Measurements from ENCODE around the gene PLA1A.
"Not testable (repeated sequence)": the region's sequence is repeated elsewhere in the genome, so short reads cannot be mapped to it uniquely, and the experiment has no call there.

Gene PLA1A, protein sequence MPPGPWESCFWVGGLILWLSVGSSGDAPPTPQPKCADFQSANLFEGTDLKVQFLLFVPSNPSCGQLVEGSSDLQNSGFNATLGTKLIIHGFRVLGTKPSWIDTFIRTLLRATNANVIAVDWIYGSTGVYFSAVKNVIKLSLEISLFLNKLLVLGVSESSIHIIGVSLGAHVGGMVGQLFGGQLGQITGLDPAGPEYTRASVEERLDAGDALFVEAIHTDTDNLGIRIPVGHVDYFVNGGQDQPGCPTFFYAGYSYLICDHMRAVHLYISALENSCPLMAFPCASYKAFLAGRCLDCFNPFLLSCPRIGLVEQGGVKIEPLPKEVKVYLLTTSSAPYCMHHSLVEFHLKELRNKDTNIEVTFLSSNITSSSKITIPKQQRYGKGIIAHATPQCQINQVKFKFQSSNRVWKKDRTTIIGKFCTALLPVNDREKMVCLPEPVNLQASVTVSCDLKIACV

DNA sequence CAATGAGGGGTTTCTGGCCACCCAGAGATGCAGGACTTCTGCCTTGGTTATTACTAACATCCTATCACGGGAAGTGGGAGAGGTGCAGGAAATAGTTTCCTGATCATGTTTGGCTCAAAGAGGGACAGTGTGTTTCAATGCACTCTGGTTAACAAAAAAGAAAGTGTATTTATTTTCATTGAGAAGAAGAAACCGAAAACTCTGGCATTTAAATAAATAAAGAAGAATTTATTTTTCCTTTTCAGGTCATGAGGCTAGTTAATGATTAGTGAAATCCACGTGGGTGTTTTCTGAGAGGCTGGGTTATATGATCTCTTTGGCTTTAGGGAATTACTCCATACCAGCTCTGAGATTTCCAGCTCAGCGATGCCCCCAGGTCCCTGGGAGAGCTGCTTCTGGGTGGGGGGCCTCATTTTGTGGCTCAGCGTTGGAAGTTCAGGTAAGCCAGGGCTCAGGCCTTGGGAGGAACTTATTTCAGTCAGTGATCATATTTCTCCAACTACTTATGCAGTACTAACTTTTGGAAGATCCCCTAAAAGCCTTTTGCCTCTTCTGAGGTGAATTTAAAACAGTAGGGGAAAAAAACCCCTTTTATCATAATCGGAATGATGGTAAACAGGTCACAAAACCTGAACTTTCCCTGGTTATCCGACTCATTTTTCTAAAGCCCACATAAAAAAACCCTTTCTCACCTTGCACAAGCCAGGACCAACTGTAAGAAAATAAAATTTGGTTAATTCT lies at the start of gene PLA1A:
Gene PLA1A (plus strand): TSS at position 338 of the 741 bp plus-strand sequence. CDS start 29 bp downstream, at position 367.
- no peak for DNase-seq

DNA sequence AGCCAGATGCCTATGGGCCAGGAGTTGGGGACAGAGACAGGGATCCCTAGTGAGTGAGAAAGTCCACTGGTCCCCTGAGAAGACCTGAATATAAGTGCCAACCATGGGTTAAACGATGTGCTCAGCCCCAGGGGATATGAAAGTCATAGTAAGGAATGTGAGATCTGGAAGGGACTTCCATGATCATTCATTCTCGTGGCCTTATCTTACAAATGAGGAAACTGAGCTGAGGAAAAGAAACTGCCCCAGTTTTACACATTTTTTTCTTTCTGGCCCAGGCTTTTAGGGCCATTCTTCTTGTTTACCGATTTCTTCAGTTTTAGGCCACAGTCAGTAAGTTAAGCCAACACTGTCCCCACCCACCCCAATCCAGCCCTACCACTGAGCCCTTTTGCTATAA lies 49.3 kb upstream of the PLA1A start:
- DNase-seq = peak; percentile 69 to 80 (median 76)

GRCh38 chr3:119550192-119550910 lies 47.3 kb upstream of the PLA1A start:
- DNase-seq = peak in 1 of 3 donors; percentile 59

DNA sequence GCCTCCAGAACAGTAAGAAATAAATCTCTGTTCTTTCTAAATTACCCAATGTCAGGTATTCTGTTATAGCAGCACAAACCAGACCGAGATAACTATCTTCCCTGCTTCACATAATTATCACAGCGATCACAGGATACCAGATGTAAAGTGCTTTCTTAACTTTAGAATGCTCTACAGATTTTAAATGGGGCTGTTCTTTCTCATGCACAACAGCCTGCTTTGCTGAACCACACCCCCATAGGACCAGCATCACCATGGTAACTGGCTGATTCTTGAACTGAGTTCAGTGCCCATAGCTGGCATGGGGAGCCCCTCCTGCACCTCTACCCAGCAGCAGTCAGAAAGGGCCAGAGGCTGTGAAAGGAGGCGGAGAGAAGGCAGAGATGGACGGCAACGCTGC lies 46.1 kb upstream of the PLA1A start:
- no peak for DNase-seq

- DNase-seq = not testable (repeated sequence)
Measured at GRCh38 chr3:119552928-119553327, 44.8 kb upstream of the PLA1A start.

GRCh38 chr3:119553823-119554415 lies 43.8 kb upstream of the PLA1A start:
- DNase-seq = no peak

- peak; percentile 93 to 99 (median 96) for DNase-seq
Measured at GRCh38 chr3:119555309-119555735, 42.4 kb upstream of the PLA1A start.

- no peak for DNase-seq
Measured at GRCh38 chr3:119555929-119556328, 41.8 kb upstream of the PLA1A start.

DNA sequence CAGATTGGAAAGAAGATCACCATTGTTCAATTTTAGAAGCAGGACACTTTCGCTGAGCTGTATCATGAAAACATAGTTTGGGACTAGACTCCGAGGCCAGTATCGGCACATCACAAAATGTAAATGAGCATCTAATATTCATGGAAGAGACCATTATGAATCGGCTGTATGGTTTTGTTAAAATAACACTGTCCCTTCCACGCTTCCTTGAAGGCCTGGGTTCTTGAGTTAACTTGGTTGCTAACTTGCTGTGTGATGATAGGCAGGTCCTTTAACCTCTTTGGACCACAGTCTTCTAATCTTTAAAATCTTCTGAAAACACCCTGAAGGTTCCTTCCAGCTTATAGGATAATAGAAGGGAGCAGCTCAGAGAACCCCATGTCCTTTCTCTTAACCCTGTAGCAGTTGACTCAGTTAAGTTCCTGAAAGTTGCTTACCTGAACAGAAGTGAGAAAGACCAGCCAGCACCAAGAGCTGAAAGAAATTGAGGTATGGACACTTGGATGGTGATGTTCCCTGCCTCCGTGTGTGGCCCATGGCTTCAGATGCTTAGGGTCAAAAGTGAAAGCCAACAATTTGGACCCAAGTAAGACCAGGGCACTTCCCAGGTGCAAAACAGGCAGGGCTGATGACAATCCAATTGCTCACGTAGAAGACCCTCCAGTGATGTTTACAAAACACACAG lies 40.4 kb upstream of the PLA1A start:
- DNase-seq = no peak

DNA sequence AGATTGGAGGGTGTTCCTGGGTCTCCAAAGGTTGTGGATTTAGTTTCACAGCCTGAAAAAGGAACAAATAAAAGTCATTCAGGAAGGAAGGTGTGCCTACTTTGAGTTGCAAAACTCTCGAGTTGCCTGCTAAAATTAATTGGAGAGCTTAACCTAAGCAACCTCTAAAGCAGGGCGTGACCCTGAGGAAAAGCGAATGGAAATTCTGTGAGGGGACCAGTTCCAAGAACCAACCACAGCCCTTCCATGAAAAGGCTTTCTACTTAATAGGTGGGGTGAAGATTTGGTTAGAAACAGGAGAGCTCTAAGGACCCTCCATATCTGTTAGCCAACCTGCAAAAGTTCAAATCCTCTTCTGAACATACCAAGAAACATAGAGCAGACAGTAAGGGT lies 39.8 kb upstream of the PLA1A start:
- no peak for DNase-seq

DNA sequence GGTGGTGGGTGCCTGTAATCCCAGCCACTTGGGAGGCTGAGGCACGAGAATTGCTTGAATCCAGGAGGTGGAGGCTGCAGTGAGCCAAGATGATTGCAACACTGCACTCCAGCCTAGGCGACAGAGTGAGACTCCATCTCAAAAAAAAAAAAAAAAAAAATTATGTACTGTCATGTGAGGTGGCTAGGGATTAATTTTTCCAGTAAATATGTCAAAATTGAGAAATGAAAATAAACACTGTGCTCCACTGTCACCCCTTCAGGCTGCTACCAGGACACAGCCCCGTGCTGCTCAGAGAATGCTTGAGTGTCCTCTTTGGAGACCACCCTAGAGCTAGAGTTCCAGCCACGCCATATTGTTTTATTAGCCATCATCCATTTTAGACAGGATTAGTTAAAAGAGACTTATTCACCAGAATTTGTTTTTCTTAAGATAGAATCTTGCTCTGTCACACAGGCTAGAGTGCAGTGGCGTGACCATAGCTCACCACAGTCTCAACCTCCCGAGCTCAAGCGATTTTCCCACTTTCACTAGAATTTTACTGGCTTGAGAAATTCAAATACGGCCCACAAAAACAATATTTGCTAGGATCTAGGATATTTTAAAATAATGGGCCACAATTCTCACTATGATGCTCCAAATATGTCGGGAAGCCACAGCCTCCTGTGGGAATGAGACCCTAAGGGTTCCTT lies 38.9 kb upstream of the PLA1A start:
- peak in 1 of 3 donors; percentile 59 for DNase-seq

- peak; percentile 83 to 93 (median 89) for DNase-seq
Measured at GRCh38 chr3:119559441-119559963, 38.2 kb upstream of the PLA1A start, which contains the start of gene CD80. Gene CD80, minus strand, starts transcription at chr3:119559614. Its CDS starts 1,886 bp downstream, at chr3:119557728.

DNA sequence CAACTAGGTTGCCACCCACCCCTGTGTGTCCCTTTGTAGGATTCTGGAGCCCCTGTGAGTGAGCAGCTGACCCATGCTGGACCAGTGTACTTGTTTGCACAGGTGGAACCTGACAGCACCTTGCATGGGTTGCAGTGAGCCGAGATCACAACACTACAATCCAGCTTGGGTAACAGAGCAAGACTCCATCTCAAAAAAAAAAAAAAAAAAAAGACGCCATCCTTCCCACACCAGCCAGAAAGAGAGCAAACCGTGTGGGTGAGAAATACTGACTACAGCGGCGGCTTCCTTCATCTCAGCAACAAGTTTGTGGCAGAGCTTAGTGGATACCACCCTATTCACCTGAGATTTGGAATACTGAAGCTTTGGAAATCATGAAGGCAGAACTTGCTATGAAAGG lies 37.5 kb upstream of the PLA1A start:
- DNase-seq = no peak

DNA sequence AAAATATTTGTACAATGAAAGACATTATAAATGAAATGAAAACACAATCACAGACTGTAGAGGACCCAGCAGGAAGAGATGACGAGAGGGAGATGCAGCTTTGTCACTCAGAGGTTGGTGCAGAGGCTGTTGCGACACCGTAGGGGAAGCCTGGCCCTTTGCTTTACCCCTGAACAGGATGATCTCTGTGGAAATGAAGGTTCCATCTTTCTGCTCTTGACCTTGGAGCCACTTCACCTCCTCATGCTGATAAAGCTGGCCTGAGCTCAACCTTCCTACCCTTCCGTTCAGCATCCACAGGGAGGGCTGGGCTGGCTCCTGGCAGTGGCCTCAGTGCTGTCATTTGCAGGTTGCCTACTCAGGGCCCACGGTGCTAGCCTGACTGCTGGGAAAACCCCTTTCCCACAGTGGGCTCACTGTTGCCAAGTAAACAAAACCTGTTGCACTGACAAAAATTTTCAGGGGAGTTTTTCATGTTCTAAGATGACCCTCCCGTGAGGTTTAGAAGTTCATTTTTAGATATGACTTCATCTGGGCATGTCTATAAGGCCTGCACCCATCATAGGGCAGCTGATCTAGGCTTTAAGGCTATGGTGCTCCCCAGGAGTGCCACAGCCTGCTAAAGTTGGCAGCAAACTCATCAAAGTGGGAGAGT lies 35.3 kb upstream of the PLA1A start:
- DNase-seq = peak; percentile 93 to 100 (median 96)

GRCh38 chr3:119563334-119563733 lies 34.4 kb upstream of the PLA1A start:
- not testable (repeated sequence) for DNase-seq

GRCh38 chr3:119569156-119569555 lies 28.5 kb upstream of the PLA1A start:
- no peak for DNase-seq

GRCh38 chr3:119570229-119570628 lies 27.5 kb upstream of the PLA1A start:
- peak; percentile 88 to 98 (median 94) for DNase-seq

DNA sequence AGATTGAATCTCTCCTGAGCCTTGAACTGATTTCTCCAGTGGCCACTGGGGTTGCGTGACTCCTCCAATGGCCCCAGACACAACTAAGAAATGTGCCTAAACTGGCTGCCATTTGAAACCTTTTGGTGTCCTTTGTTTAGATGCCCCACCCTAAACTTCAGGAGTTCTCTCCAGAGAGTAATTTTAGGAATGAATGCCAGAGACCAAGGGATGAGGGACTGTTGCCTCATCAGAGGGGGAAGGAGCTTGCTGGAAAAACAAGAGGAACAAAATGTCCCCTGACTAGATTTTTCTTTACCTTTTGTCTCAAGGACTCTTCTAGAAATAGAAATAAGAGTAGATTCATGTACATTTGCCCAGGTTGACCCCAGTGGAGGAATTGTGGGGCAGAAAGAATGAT lies 26.5 kb upstream of the PLA1A start:
- peak in 1 of 3 donors; percentile 25 for DNase-seq

- DNase-seq = peak; percentile 63 to 94 (median 73)
Measured at GRCh38 chr3:119571688-119572087, 26.0 kb upstream of the PLA1A start.

GRCh38 chr3:119575507-119575906 lies 22.2 kb upstream of the PLA1A start:
- no peak for DNase-seq
